ENCODE measurements around the gene SPRTN.

SPRTN gene

DNA sequence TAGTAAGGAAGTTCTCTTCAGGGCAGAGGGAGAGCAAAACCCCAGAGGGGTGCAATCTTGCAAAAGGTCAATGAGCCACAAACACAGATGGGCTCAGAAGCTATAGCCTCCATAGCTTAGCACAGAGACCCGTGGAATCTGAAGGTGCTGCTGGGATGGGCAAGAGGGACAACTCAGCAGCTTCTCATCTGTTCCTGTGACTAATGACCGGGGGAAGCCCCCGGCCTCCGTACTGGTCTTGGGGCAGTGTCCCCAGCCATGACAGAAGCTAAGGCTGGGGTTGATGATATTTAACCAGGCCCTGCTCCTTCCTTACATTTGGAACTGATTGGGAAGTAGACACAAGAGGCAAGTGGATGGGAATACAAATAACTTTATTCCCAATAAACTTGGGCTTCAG, 19.5 kb upstream of the SPRTN start:
- TF ChIP-seq ARNTL (CRISPR knock-in tag; IDR thresholded peaks at IDR 0.05; ENCODE audit: borderline replicate concordance, low read depth), result no peak
- no peak for TF ChIP-seq ZFP3 (CRISPR knock-in tag; IDR thresholded peaks at IDR 0.05)
- TF ChIP-seq ZFP30 (CRISPR knock-in tag; IDR thresholded peaks at IDR 0.05), result no peak
- TF ChIP-seq, protein P1, sequence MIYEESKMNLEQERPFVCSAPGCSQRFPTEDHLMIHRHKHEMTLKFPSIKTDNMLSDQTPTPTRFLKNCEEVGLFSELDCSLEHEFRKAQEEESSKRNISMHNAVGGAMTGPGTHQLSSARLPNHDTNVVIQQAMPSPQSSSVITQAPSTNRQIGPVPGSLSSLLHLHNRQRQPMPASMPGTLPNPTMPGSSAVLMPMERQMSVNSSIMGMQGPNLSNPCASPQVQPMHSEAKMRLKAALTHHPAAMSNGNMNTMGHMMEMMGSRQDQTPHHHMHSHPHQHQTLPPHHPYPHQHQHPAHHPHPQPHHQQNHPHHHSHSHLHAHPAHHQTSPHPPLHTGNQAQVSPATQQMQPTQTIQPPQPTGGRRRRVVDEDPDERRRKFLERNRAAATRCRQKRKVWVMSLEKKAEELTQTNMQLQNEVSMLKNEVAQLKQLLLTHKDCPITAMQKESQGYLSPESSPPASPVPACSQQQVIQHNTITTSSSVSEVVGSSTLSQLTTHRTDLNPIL (CRISPR knock-in tag; IDR thresholded peaks at IDR 0.05; ENCODE audit: low read depth), result no peak
- TF ChIP-seq RARB (CRISPR knock-in tag; IDR thresholded peaks at IDR 0.05), result no peak
- no peak for TF ChIP-seq PPARA (CRISPR knock-in tag; IDR thresholded peaks at IDR 0.05; ENCODE audit: borderline replicate concordance)
- no peak for TF ChIP-seq ZC3H10 (CRISPR knock-in tag; IDR thresholded peaks at IDR 0.05)
- TF ChIP-seq SNAI2 (CRISPR knock-in tag; IDR thresholded peaks at IDR 0.05), result no peak
- no peak for TF ChIP-seq BACH2 (CRISPR knock-in tag; IDR thresholded peaks at IDR 0.05; ENCODE audit: borderline replicate concordance)
- no peak for TF ChIP-seq ZNF70 (CRISPR knock-in tag; IDR thresholded peaks at IDR 0.05)
- no peak for TF ChIP-seq CSDC2 (CRISPR knock-in tag; IDR thresholded peaks at IDR 0.05)
- TF ChIP-seq TCF4 (CRISPR knock-in tag; IDR thresholded peaks at IDR 0.05; ENCODE audit: borderline replicate concordance), result no peak
- TF ChIP-seq, protein P2, sequence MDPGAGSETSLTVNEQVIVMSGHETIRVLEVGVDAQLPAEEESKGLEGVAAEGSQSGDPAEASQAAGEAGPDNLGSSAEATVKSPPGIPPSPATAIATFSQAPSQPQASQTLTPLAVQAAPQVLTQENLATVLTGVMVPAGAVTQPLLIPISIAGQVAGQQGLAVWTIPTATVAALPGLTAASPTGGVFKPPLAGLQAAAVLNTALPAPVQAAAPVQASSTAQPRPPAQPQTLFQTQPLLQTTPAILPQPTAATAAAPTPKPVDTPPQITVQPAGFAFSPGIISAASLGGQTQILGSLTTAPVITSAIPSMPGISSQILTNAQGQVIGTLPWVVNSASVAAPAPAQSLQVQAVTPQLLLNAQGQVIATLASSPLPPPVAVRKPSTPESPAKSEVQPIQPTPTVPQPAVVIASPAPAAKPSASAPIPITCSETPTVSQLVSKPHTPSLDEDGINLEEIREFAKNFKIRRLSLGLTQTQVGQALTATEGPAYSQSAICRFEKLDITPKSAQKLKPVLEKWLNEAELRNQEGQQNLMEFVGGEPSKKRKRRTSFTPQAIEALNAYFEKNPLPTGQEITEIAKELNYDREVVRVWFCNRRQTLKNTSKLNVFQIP (CRISPR knock-in tag; IDR thresholded peaks at IDR 0.05; ENCODE audit: borderline replicate concordance, low read depth), result no peak
- TF ChIP-seq, protein P3, sequence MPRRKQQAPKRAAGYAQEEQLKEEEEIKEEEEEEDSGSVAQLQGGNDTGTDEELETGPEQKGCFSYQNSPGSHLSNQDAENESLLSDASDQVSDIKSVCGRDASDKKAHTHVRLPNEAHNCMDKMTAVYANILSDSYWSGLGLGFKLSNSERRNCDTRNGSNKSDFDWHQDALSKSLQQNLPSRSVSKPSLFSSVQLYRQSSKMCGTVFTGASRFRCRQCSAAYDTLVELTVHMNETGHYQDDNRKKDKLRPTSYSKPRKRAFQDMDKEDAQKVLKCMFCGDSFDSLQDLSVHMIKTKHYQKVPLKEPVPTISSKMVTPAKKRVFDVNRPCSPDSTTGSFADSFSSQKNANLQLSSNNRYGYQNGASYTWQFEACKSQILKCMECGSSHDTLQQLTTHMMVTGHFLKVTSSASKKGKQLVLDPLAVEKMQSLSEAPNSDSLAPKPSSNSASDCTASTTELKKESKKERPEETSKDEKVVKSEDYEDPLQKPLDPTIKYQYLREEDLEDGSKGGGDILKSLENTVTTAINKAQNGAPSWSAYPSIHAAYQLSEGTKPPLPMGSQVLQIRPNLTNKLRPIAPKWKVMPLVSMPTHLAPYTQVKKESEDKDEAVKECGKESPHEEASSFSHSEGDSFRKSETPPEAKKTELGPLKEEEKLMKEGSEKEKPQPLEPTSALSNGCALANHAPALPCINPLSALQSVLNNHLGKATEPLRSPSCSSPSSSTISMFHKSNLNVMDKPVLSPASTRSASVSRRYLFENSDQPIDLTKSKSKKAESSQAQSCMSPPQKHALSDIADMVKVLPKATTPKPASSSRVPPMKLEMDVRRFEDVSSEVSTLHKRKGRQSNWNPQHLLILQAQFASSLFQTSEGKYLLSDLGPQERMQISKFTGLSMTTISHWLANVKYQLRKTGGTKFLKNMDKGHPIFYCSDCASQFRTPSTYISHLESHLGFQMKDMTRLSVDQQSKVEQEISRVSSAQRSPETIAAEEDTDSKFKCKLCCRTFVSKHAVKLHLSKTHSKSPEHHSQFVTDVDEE (CRISPR knock-in tag; IDR thresholded peaks at IDR 0.05), result no peak
- TF ChIP-seq TOX (CRISPR knock-in tag; IDR thresholded peaks at IDR 0.05; ENCODE audit: borderline replicate concordance), result no peak
- ATAC-seq, result no peak

DNA sequence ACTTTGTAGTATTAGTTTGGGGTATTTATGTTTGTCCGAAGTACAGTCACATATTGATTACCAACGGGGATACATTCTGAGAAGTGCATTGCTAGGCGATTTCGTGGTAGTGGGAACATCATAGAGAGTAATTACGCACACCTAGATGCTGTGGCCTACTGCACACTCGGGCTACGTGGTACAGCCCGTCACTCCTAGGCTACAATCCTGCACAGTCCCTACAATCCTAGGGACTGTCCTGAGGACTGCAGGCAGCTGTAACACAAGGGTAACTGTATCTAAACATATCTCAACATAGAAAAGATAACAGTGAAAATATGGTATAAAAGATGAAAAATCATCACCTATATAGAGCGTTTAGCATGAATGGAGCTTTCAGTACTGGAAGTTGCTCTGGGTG, 19.0 kb upstream of the SPRTN start:
- no peak for ATAC-seq
- TF ChIP-seq ZNF70 (CRISPR knock-in tag; IDR thresholded peaks at IDR 0.05) (no peak), ZFP30 (CRISPR knock-in tag; IDR thresholded peaks at IDR 0.05) (no peak), OSR1 (CRISPR knock-in tag; IDR thresholded peaks at IDR 0.05) (no peak), GLIS3 (CRISPR knock-in tag; IDR thresholded peaks at IDR 0.05) (no peak), BACH2 (CRISPR knock-in tag; IDR thresholded peaks at IDR 0.05; ENCODE audit: borderline replicate concordance) (no peak), CSDC2 (CRISPR knock-in tag; IDR thresholded peaks at IDR 0.05) (no peak), ESRRG (CRISPR knock-in tag; IDR thresholded peaks at IDR 0.05) (no peak), ZC3H10 (CRISPR knock-in tag; IDR thresholded peaks at IDR 0.05) (no peak), TCF4 (CRISPR knock-in tag; IDR thresholded peaks at IDR 0.05; ENCODE audit: borderline replicate concordance) (no peak), SNAI2 (CRISPR knock-in tag; IDR thresholded peaks at IDR 0.05) (no peak), PPARA (CRISPR knock-in tag; IDR thresholded peaks at IDR 0.05; ENCODE audit: borderline replicate concordance) (no peak), TOX (CRISPR knock-in tag; IDR thresholded peaks at IDR 0.05; ENCODE audit: borderline replicate concordance) (no peak)
- TF ChIP-seq, protein P2 (CRISPR knock-in tag; IDR thresholded peaks at IDR 0.05; ENCODE audit: borderline replicate concordance, low read depth), result no peak
- TF ChIP-seq, protein P3 (CRISPR knock-in tag; IDR thresholded peaks at IDR 0.05), result no peak
- TF ChIP-seq, protein P1 (CRISPR knock-in tag; IDR thresholded peaks at IDR 0.05; ENCODE audit: low read depth), result no peak
- TF ChIP-seq, protein P4, sequence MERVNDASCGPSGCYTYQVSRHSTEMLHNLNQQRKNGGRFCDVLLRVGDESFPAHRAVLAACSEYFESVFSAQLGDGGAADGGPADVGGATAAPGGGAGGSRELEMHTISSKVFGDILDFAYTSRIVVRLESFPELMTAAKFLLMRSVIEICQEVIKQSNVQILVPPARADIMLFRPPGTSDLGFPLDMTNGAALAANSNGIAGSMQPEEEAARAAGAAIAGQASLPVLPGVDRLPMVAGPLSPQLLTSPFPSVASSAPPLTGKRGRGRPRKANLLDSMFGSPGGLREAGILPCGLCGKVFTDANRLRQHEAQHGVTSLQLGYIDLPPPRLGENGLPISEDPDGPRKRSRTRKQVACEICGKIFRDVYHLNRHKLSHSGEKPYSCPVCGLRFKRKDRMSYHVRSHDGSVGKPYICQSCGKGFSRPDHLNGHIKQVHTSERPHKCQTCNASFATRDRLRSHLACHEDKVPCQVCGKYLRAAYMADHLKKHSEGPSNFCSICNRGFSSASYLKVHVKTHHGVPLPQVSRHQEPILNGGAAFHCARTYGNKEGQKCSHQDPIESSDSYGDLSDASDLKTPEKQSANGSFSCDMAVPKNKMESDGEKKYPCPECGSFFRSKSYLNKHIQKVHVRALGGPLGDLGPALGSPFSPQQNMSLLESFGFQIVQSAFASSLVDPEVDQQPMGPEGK (CRISPR knock-in tag; IDR thresholded peaks at IDR 0.05; ENCODE audit: borderline replicate concordance), result no peak
